Activated effector memory CD4-positive, alpha-beta T cell treated with Interleukin-2 at 50 U/mL for 16 hours (primary cell): ENCODE results near the gene MTG1.

Experiments used
- DNase-seq: peaks from one replicate; pipeline ENCODE4 v3.0.0-alpha.2; 2020

MTG1 gene

DNA sequence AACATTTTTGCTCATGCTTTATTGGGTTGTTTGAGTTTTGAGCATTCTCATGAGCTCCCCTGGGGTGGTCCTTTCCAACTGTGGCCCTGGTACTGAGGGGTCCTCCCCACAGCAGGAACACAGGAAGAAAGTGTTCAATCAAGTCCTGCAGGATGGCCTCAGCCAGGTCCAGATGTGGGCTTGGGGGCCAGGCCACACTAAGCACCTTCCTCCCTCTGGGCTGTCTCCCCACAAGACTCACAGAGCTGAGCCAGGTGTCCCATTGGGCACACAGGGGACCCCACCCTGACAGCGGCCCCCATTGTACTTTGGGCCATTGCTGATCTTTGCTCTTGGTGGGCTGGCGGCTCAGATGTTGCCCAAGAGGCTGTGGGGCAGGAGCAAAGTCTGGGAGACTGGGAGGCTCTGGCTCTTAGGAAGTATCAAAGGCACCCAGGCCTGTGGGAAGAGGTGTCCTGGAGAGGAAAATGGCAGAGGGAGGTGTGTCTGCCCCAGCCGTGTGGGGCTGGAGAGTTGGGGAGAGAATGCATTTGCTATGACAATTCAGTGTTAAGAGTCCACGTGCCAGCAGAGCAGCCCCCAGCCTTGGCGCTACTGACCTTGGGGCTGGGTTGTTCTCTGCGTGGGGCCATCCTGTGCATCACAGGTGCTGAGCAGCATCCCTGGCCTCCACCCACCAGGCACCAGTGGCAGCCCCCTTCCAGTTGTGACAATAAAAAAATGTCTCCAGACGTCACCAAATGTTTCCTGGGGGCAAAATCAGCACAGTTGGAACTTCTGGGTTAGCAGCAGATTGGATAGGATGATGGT, 77.5 kb downstream of the MTG1 start:
- DNase-seq: no peak
